ENCODE data around the gene IPP.
"Not testable (repeated sequence)": the region's sequence is repeated elsewhere in the genome, so short reads cannot be mapped to it uniquely, and the experiment has no call there.

Gene IPP

GRCh38 chr1:45677751-45678245, 72.7 kb downstream of the IPP start:
- TF ChIP-seq, protein P1, sequence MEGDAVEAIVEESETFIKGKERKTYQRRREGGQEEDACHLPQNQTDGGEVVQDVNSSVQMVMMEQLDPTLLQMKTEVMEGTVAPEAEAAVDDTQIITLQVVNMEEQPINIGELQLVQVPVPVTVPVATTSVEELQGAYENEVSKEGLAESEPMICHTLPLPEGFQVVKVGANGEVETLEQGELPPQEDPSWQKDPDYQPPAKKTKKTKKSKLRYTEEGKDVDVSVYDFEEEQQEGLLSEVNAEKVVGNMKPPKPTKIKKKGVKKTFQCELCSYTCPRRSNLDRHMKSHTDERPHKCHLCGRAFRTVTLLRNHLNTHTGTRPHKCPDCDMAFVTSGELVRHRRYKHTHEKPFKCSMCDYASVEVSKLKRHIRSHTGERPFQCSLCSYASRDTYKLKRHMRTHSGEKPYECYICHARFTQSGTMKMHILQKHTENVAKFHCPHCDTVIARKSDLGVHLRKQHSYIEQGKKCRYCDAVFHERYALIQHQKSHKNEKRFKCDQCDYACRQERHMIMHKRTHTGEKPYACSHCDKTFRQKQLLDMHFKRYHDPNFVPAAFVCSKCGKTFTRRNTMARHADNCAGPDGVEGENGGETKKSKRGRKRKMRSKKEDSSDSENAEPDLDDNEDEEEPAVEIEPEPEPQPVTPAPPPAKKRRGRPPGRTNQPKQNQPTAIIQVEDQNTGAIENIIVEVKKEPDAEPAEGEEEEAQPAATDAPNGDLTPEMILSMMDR (IDR thresholded peaks at IDR 0.05; ENCODE audit: extremely low read depth, missing control alignments): no peak
- DNase-seq (ENCODE audit: low spot score): no peak

DNA sequence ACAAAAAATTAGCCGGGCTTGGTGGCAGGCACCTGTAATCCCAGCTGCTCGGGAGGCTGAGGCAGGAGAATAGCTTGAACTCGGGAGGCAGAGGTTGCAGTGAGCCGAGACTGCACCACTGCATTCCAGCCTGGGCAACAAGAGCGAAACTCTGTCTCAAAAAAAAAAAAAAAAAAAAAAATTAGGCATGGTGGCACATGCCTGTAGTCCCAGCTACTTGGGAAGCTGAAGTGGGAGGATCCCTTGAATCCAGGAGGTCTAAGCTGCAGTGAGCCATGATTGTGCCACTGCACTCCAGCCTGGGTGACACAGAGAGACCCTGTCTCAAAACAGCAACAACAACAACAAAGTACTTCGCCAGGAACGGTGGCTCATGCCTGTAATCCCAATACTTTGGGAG, 73.9 kb downstream of the IPP start:
- not testable (repeated sequence) for DNase-seq (ENCODE audit: low spot score)

DNA sequence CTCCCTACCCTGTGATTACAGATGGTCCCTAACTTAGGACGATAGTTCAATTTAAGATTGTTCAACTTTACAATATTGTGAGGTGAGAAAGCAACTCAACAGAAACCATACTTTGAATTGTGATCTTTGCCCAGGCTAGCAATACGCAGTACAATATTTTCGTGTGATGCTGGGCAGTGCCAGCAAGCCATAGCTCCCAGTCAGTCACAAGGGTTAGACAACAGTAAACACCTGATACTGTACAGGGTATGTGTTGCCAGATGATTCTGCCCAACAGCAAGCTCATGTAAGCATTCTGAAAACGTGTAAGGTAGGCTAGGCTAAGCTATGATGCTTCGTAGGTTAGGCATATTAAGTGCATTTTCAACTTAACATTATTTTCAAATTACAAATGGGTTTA, 76.0 kb downstream of the IPP start:
- TF ChIP-seq, protein P1 (IDR thresholded peaks at IDR 0.05; ENCODE audit: extremely low read depth, missing control alignments): no peak
- no peak for DNase-seq (ENCODE audit: low spot score)

DNA sequence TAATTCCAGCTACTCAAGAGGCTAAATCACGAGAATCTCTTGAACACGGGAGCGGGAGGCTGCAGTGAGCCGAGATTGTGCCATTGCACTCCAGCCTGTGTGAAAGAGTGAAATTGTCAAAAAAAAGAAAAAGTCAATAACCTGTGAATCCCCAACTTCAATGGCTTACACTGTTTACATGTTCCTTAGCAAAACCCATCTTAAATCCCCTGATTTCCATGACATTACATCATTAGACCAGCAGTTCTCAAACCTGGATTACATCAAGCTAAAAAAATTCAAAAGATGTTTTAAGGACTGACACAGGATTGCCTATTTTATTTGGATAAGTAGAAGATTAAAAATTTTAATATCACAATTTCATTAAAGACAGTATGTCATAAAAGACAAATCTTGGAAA, 76.5 kb downstream of the IPP start:
- TF ChIP-seq, protein P1 (IDR thresholded peaks at IDR 0.05; ENCODE audit: extremely low read depth, missing control alignments): no peak
- no peak for DNase-seq (ENCODE audit: low spot score)

DNA sequence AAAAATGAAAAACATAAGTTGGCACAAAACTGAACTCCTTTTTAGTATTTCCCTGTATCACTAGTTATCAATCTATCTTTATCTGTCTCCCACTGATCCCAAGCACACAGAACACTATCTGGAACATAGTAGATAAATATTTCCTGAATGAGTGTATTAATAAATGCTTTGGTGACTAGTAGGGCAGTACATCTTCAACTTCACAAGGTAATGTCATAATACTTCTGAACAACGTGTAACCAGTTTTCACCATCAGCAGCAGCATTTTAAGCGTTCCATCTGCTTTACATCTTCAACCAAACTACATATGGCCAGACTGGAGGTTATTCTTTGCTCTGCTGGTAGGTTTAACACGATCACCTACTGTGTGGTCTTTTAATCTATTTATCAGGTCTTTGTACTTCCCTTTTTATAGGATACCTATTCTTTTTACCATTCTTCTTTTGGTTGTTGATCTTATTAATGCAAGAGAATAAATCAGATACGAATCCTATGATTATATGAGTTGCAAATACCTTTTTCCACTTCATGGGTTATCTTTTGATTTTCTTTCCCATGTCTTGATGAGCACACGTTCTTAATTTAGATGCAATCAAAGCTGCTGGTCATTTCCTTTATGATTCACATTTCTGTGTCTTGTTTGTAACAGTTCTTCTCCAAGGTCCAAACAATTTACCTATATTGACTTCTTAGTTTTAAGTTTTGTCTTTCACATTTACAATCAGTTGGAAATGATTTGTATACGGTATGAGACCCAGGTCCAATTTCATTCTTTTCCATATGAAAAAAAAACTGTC, 80.4 kb downstream of the IPP start:
- TF ChIP-seq, protein P1 (IDR thresholded peaks at IDR 0.05; ENCODE audit: extremely low read depth, missing control alignments): no peak
- no peak for DNase-seq (ENCODE audit: low spot score)

GRCh38 chr1:45669379-45669778, 81.1 kb downstream of the IPP start:
- no peak for DNase-seq (ENCODE audit: low spot score)
- TF ChIP-seq, protein P1 (IDR thresholded peaks at IDR 0.05; ENCODE audit: extremely low read depth, missing control alignments): no peak

GRCh38 chr1:45668526-45668925, 81.9 kb downstream of the IPP start:
- TF ChIP-seq, protein P1 (IDR thresholded peaks at IDR 0.05; ENCODE audit: extremely low read depth, missing control alignments): no peak
- DNase-seq (ENCODE audit: low spot score): no peak
